Hepatocyte (in vitro differentiated cells): ENCODE measurements around the gene C7orf25.

Source experiments
- CTCF ChIP-seq: fragments of 200-600 bp; sonication (generic); IDR thresholded peaks from 2 replicates; pipeline ENCODE4 v1.5.1; 2016; ENCODE audit warnings: antibody characterized with exemption, mild to moderate bottlenecking; ENCODE audit not compliant: poor library complexity
- EZH2phosphoT487 ChIP-seq: fragments of 200-600 bp; sonication (generic); IDR thresholded peaks from one replicate; pipeline ENCODE4 v1.6.1; 2018; ENCODE audit warnings: antibody characterized with exemption, mild to moderate bottlenecking, low read depth, moderate library complexity; ENCODE audit not compliant: unreplicated experiment, severe bottlenecking

- no peak for TF ChIP-seq CTCF
- TF ChIP-seq EZH2phosphoT487, result no peak
These were observed 2.1 kb upstream of the C7orf25 start for GRCh38 chr7:42914009-42914408.
